ENCODE results near the gene PFKP.

Gene PFKP

GRCh38 chr10:3136763-3137611 is 69.6 kb downstream of the PFKP start:
- Histone ChIP-seq H3K4me3 (ENCODE audit: low read depth, low read length) (no peak overlapping the region), H3K36me3 (ENCODE audit: control insufficient read depth in 2 of 2, insufficient read depth in 1 of 2, low read length in 2 of 2) (peaks cover 33 to 100% of the 10 kb centered on the region in 2 experiments), H3K27ac (ENCODE audit: extremely low read depth, low read depth, low read length) (no peak overlapping the region), H3K9me3 (ENCODE audit: control insufficient read depth, insufficient read depth, low read depth, low read length) (no peaks in the 10 kb centered on the region), H3K4me1 (ENCODE audit: control insufficient read depth, insufficient read depth, low read length) (no peaks in the 10 kb centered on the region)
- CTCF ChIA-PET = no interaction called here
- POLR2A ChIA-PET = no interaction called here
- TF ChIP-seq HOXC10 (CRISPR knock-in tag; IDR thresholded peaks at IDR 0.05) = no peak
- no peak for TF ChIP-seq OVOL3 (tag by site-specific recombination; IDR thresholded peaks at IDR 0.05)
- TF ChIP-seq ZNF292 (tag by site-specific recombination; IDR thresholded peaks at IDR 0.05; ENCODE audit: borderline replicate concordance, low read depth) = no peak
- no peak for TF ChIP-seq ZNF16 (tag by site-specific recombination; IDR thresholded peaks at IDR 0.05; ENCODE audit: low read depth)
- no peak for TF ChIP-seq ZNF530 (tag by site-specific recombination; IDR thresholded peaks at IDR 0.05; ENCODE audit: low read depth)
- no peak for TF ChIP-seq ZNF37A (tag by site-specific recombination; IDR thresholded peaks at IDR 0.05)
- TF ChIP-seq ZNF692 (tag by site-specific recombination; IDR thresholded peaks at IDR 0.05) = no peak
- TF ChIP-seq REST (tag by site-specific recombination; IDR thresholded peaks at IDR 0.05) = no peak
- no peak for TF ChIP-seq TSHZ1 (tag by site-specific recombination; IDR thresholded peaks at IDR 0.05; ENCODE audit: borderline replicate concordance)
- no peak for TF ChIP-seq ZNF701 (tag by site-specific recombination; IDR thresholded peaks at IDR 0.05)
- no peak for TF ChIP-seq ZNF623 (tag by site-specific recombination; IDR thresholded peaks at IDR 0.05)
- no peak for TF ChIP-seq SETDB1 (IDR thresholded peaks at IDR 0.05; ENCODE audit: insufficient read length, low read length)

- peaks cover 32 to 100% of the 10 kb centered on the region in 2 experiments for H3K36me3 ChIP-seq (ENCODE audit: control insufficient read depth in 2 of 2, insufficient read depth in 1 of 2, low read length in 2 of 2)
- TF ChIP-seq ZNF548 (tag by site-specific recombination; IDR thresholded peaks at IDR 0.05) = no peak
- TF ChIP-seq PRDM1 (tag by site-specific recombination; IDR thresholded peaks at IDR 0.05) = no peak
- no peak for TF ChIP-seq ZNF658 (tag by site-specific recombination; IDR thresholded peaks at IDR 0.05)
- TF ChIP-seq ZNF280C (tag by site-specific recombination; IDR thresholded peaks at IDR 0.05) = no peak
- no peak for TF ChIP-seq ZNF248 (tag by site-specific recombination; IDR thresholded peaks at IDR 0.05)
- TF ChIP-seq ZNF274 (IDR thresholded peaks at IDR 0.05; ENCODE audit: low read length) = no peak
- TF ChIP-seq ZNF274 (tag by site-specific recombination; IDR thresholded peaks at IDR 0.05; ENCODE audit: borderline replicate concordance) = no peak
- no peak for TF ChIP-seq ZNF140 (tag by site-specific recombination; IDR thresholded peaks at IDR 0.05)
- no peak for TF ChIP-seq ZNF132 (tag by site-specific recombination; IDR thresholded peaks at IDR 0.05; ENCODE audit: borderline replicate concordance)
- TF ChIP-seq GLIS1 (tag by site-specific recombination; IDR thresholded peaks at IDR 0.05) = no peak
- TF ChIP-seq ZNF677 (tag by site-specific recombination; IDR thresholded peaks at IDR 0.05) = no peak
Measured at GRCh38 chr10:3137958-3138726, 70.8 kb downstream of the PFKP start.

More at GRCh38 chr10:3137958-3138726, 70.8 kb downstream of the PFKP start:
- no peak overlapping the region for H3K27ac ChIP-seq (ENCODE audit: extremely low read depth, low read depth, low read length)
- POLR2A ChIA-PET = no interaction called here
- H3K4me3 ChIP-seq (ENCODE audit: low read depth, low read length) = no peak overlapping the region
- H3K9me3 ChIP-seq (ENCODE audit: control insufficient read depth, insufficient read depth, low read depth, low read length) = no peaks in the 10 kb centered on the region
- H3K4me1 ChIP-seq (ENCODE audit: control insufficient read depth, insufficient read depth, low read length) = no peaks in the 10 kb centered on the region
- CTCF ChIA-PET = no interaction called here

Measured in HEK293 (cell line).